ENCODE measurements around the gene PRAMEF11.
"Not testable (repeated sequence)": the region's sequence is repeated elsewhere in the genome, so short reads cannot be mapped to it uniquely, and the experiment has no call there.

Gene PRAMEF11

DNA sequence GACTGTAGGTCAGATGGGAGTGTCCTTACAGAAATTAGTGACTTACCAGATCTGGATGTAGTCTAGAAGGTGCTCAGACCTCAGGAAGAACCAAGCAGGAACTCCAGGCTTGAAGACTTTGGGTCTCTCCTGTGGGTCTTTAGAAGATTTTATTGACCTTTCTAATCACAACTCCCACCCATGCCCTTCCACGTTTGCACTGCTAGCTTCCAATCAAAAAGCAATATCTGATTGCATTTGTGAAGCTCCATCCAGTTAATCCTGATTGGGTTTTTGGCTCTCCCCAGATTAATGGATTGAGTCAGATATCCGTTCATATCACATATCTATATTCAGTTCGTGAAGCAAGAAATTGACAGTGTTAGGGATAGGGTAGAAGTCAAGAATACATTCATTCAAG is at the start of gene PRAMEF11:
Gene PRAMEF11, minus strand, starts transcription at position 101 of the 400 bp plus-strand sequence. CDS start 2,621 bp downstream, outside the sequence.
- not testable (repeated sequence) for DNase-seq

GRCh38 chr1:12878453-12878852 is 47.2 kb upstream of the PRAMEF11 start:
- not testable (repeated sequence) for DNase-seq

DNA sequence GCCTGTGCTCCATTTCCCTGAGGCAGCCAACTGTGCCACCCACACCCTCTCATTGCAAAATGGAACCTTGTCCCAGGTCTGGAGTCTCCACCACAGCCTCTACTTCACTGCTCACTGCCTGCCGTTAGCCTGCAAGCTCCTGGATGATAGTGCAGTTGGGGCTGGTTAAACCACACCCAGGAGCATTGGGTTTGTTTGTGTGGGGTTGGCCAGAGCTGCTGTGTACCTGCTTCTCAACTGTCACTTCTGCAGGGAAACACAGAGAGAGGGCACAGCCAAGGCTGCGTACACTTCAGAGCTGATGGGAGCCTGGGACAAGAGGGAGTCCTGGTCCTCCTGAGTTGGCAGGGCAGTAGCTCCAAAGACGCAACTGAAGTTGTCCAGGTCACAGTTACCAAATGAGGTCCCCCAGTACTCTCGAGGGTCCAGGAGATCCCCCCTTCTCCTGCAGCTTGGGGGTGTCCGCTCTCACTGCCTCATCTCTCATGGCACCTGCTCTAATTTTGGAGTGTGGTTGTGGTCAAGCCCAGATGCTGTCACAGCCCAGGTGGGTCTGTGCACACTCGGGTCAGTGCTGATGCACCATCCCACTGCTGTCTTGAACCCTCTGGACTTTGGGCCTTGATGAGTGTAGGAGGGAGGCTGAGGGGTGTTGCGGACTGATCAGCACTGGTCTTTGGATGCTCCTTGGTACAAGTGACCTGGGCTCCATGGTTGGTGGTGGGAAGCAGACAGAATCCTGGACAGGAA is 32.1 kb upstream of the PRAMEF11 start:
- not testable (repeated sequence) for DNase-seq

GRCh38 chr1:12856786-12857185 is 25.6 kb upstream of the PRAMEF11 start, which contains the start of gene PRAMEF2:
Gene PRAMEF2 (plus strand): TSS chr1:12857086. CDS start chr1:12859010, 1,924 bp downstream.
- DNase-seq: not testable (repeated sequence)

- DNase-seq: no peak
These were observed 20.6 kb upstream of the PRAMEF11 start for GRCh38 chr1:12851779-12852178.

- DNase-seq: not testable (repeated sequence)
These were observed 17.4 kb upstream of the PRAMEF11 start, which contains the start of gene HNRNPCL1 for GRCh38 chr1:12848620-12849019. Gene HNRNPCL1 (minus strand): TSS chr1:12848720. CDS start chr1:12848289, 431 bp downstream.

- DNase-seq: not testable (repeated sequence)
These were observed 2.0 kb upstream of the PRAMEF11 start for GRCh38 chr1:12833251-12833650.

GRCh38 chr1:12819061-12819460 is 12.1 kb downstream of the PRAMEF11 start:
- not testable (repeated sequence) for DNase-seq

GRCh38 chr1:12811409-12811784 is 19.8 kb downstream of the PRAMEF11 start:
- DNase-seq: no peak

GRCh38 chr1:12810691-12811408 is 20.4 kb downstream of the PRAMEF11 start:
- no peak for DNase-seq

DNA sequence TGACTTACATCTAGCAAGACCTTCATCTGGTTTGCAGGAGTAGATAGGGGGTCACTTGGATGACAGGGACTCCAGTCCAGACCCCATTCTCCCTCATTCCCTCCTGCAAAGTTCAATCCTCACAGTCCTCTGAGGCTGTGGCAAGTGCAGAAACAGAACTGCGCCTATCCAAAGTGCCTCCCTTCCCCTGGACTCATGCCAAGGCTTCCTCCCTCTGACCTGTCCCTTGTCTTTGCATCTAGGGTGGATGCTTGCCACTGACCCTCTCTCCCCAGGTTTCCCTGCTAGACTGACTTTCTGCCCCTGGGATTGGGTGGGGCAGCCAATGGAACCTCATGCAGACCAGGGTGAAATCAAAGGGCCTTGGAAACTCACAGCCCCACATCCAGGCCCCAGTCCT is 21.3 kb downstream of the PRAMEF11 start:
- no peak for DNase-seq

- no peak for DNase-seq
These were observed 31.5 kb downstream of the PRAMEF11 start for GRCh38 chr1:12799730-12800129.

- no peak for DNase-seq
These were observed 32.3 kb downstream of the PRAMEF11 start for GRCh38 chr1:12798911-12799310.

- not testable (repeated sequence) for DNase-seq
These were observed 40.1 kb downstream of the PRAMEF11 start, which contains the start of gene PRAMEF1 for GRCh38 chr1:12791097-12791496. Gene PRAMEF1 (plus strand): TSS chr1:12791397. CDS start chr1:12793228, 1,831 bp downstream.

- DNase-seq: not testable (repeated sequence)
These were observed 46.5 kb downstream of the PRAMEF11 start for GRCh38 chr1:12784729-12785128.

DNA sequence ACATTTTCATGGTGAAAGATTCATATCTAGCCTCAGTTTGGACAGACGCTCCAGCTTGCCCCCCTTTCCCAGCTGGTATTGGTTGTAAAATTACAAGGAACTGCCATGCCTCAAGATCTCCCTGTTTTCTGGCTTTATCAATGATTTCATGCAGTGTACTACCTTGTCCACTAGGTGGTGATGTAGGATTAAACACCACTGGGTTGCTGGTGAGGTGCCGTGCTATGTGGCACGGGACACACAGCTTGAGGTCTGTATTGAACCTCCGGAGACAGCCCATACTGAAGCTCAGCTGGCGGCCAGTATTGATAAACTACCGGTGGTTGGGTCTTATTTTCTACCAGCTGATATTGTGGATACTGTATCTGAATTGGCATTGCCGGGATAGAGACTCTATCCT is 47.4 kb downstream of the PRAMEF11 start:
- not testable (repeated sequence) for DNase-seq

GRCh38 chr1:12781488-12781887 is 49.7 kb downstream of the PRAMEF11 start:
- DNase-seq: peak; percentile 0

DNA sequence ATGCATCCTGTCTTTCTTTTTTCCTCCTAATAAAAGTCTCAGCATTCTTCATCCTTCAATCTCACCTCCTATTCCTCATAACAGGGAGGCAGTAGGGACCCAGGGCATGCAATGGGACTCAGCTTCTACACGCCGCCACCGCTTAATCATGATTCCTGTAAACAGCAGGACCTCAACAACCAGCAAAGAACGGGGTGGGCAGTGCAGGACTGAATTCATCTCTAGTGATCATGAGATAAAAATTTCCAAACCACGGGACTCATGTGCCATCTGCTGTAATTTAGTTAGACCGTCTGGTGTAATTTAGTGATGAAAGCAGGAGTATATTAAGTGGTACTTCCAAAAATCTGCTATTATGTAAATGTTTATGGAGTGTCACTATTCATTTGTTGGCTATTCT is 52.3 kb downstream of the PRAMEF11 start:
- DNase-seq: no peak

DNA sequence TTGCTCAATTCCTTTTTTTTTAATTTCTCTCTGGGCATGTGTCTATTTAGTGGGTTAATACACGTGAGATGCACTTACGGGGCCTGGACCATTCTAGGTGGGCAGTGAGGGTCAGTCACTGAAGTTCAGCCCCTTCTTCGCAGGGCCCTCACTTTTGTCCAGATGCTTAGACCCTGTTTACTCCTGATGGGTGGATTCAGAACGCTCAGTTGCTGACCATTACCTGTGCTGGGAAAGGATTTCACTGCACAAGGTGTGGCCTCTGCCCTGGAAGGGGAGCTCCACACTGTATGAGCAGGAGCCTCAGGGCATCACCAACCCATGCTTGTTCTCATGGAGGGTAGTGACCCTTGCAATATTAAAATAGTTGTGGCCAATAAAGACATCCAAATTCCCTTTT is 53.1 kb downstream of the PRAMEF11 start:
- no peak for DNase-seq

DNA sequence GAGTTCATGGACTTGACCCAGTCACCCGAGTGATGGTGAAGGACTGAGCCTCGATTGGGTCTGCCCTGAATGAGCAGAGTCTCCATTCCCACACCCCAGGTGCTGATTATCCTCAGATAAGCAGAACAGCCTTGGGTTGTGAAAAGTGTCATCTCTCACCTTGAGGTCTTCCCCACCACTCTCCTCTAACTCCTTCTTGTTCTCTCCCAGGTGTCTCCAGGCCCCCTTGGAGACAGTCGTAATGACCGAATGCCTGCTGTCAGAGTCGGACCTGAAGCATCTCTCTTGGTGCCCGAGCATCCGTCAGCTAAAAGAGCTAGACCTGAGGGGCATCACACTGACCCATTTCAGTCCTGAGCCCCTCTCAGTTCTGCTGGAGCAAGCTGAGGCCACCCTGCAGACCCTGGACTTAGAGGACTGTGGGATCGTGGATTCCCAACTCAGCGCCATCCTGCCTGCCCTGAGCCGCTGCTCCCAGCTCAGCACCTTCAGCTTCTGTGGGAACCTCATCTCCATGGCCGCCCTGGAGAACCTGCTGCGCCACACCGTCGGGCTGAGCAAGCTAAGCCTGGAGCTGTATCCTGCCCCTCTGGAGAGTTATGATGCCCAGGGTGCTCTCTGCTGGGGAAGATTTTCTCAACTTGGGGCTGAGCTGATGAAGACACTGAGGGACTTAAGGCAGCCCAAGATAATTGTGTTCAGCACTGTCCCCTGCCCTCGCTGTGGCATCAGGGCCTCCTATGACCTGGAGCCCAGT is 54.2 kb downstream of the PRAMEF11 start:
- no peak for DNase-seq

- DNase-seq: no peak
These were observed 55.8 kb downstream of the PRAMEF11 start for GRCh38 chr1:12775443-12775842.

GRCh38 chr1:12774801-12775345 is 56.3 kb downstream of the PRAMEF11 start:
- no peak for DNase-seq
